Right lobe of liver (tissue), 6 donors: ENCODE measurements around the gene ABCB6. TPM values are rescaled to one million over a fixed set of nuclear protein-coding genes. Genes with fewer than 3 reads are reported as not detected.

Experiments used
- ATAC-seq, 4 donors: fragments of 200-7000 bp; cut with Tn5 transposase; one replicate each; pipeline ENCODE4 v1.9.1; 2020; ENCODE audit warnings: mild to moderate bottlenecking in 4 of 4, moderate library complexity in 4 of 4
- DNase-seq, 3 donors: peaks; one replicate each; pipeline ENCODE4 v3.0.0-alpha.2; 2020
- H3K27ac ChIP-seq, 3 donors: fragments of 200-600 bp; one replicate each; pipeline ENCODE4 v1.8.0; 2022
- H3K27me3 ChIP-seq, 2 donors: fragments of 200-600 bp; one replicate each; pipeline ENCODE4 v1.8.0; 2022
- H3K36me3 ChIP-seq, 4 donors: fragments of 200-600 bp; sonication (generic) in 1 of 4; one replicate each; pipeline versions ENCODE4 v1.5.1 to v1.8.0; 2017 to 2022; ENCODE audit warnings: control low read depth in 1 of 4
- H3K4me1 ChIP-seq, 4 donors: fragments of 200-600 bp; sonication (generic) in 1 of 4; one replicate each; pipeline versions ENCODE4 v1.5.1 to v1.8.0; 2017 to 2022; ENCODE audit warnings: control low read depth in 1 of 4
- H3K4me3 ChIP-seq, 3 donors: fragments of 200-600 bp; one replicate each; pipeline ENCODE4 v1.8.0; 2022
- H3K9me3 ChIP-seq, 4 donors: fragments of 200-600 bp; sonication (generic) in 1 of 4; one replicate each; pipeline versions ENCODE4 v1.5.1 to v1.8.0; 2017 to 2022; ENCODE audit warnings: control low read depth in 1 of 4
- POLR2A ChIP-seq: fragments of 450-650 bp; IDR thresholded peaks from one replicate; pipeline ENCODE4 v1.6.1; 2017; ENCODE audit warnings: antibody characterized with exemption, mild to moderate bottlenecking
- WGBS: methylation state at CpG from one replicate; pipeline ENCODE4 v1.1.6; 2018; ENCODE audit warnings: low coverage, low lambda C conversion rate; ENCODE audit not compliant: insufficient coverage; ENCODE audit errors: missing lambda C conversion rate; 5-methylcytosine and 5-hydroxymethylcytosine counted together
- intact Hi-C, 2 donors: fragments of 100-400 bp; cut with DNase I; formaldehyde crosslinking; loops; one replicate each; pipeline versions ENCODE4 v1.11.2 to v1.14.1; 2022
- total RNA-seq, 6 experiments: library from RNA; depleted of rRNA in 2 of 6; stranded (reverse); fragments of >200 nt in 2 of 6; fragmentation: NEBNext Ultra II Directional in 3 of 6; extraction: Animal tissue kit (Norgen Biotek cat#: 25700) in 3 of 6; gene quantifications; one replicate each; pipeline versions ENCODE4 v1.1.0 to v1.2.4, GENCODE V29; 2016 to 2023
- TF ChIP-seq, protein P1 (sequence below), 4 donors: fragments of 200-600 bp in 3 of 4; fragments of 450-650 bp in 1 of 4; IDR thresholded peaks; one replicate each; pipeline versions ENCODE4 v1.5.1 to v1.8.0; 2016 to 2022; ENCODE audit warnings: antibody characterized with exemption in 4 of 4, mild to moderate bottlenecking in 2 of 4
- donor health status: DM: no; HTN: yes; CAD: no.
- donor health status: DM: no; HTN: no; CAD: no.
- donor health status: DM: no; HTN: no; CAD: no.
- donor health status: DM: no; HTN: yes; CAD: no.
- donor health status: DM: no; HTN: yes; CAD: no.

Gene ABCB6
- total RNA-seq, 6 experiments from 2014 or later: 20.3 to 72.5 (median 37.3) TPM

GRCh38 chr2:219169930-219170654 is 48.7 kb downstream of the ABCB6 start, which contains the start of gene SLC23A3:
SLC23A3 (minus strand) TSS chr2:219170029; CDS start chr2:219169984, 45 bp downstream.
- Histone ChIP-seq H3K9me3 (no peaks in the 10 kb centered on the region), H3K27me3 (no peaks in the 10 kb centered on the region), H3K36me3 (peaks cover 0 to 27% (median 4%) of the 10 kb centered on the region in 4 donors), H3K27ac (no peak within 1 kb of the TSS), H3K4me1 (peaks cover 0 to 18% (median 6%) of the 10 kb centered on the region in 4 donors), H3K4me3 (no peak within 1 kb of the TSS)
- intact Hi-C loops: loop anchor here (5.0 kb wide), 2 partner anchors 37 to 132 kb away; partner anchors contain the start of gene ZFAND2B (in 1 of the 2)
- peak in 1 of 3 donors; percentile 57 for DNase-seq
- 62% methylated on average over 9 of the region's 10 CpGs for WGBS
- peak; percentile 40 to 67 (median 52) for ATAC-seq
- TF ChIP-seq POLR2A: no peak
- TF ChIP-seq, protein P1, sequence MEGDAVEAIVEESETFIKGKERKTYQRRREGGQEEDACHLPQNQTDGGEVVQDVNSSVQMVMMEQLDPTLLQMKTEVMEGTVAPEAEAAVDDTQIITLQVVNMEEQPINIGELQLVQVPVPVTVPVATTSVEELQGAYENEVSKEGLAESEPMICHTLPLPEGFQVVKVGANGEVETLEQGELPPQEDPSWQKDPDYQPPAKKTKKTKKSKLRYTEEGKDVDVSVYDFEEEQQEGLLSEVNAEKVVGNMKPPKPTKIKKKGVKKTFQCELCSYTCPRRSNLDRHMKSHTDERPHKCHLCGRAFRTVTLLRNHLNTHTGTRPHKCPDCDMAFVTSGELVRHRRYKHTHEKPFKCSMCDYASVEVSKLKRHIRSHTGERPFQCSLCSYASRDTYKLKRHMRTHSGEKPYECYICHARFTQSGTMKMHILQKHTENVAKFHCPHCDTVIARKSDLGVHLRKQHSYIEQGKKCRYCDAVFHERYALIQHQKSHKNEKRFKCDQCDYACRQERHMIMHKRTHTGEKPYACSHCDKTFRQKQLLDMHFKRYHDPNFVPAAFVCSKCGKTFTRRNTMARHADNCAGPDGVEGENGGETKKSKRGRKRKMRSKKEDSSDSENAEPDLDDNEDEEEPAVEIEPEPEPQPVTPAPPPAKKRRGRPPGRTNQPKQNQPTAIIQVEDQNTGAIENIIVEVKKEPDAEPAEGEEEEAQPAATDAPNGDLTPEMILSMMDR (IDR thresholded peaks at IDR 0.05): no peak

DNA sequence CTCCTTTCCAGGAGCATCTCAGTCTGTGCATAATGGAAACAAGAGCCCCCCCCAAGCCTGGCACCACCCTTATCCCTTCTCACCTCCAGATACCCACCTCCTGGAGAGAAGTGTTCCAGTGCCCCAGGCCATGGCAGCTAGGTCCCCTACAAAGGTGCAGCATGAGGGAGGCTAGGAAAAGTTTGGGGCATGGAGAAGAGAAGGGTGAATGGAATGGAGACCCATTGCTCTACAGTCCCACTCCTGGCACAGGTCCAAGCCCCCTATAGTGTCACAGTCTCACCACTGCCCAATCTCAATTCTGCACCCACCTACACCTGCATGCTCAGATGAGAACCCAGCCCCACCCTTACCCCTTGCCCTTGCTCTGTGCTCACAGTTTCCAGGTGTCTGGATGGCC is 49.8 kb downstream of the ABCB6 start:
- Histone ChIP-seq H3K4me3 (no peak overlapping the region), H3K4me1 (peaks cover 0 to 18% (median 6%) of the 10 kb centered on the region in 4 donors), H3K27me3 (no peaks in the 10 kb centered on the region), H3K9me3 (no peaks in the 10 kb centered on the region), H3K27ac (no peak overlapping the region), H3K36me3 (peaks cover 0 to 15% (median 1%) of the 10 kb centered on the region in 4 donors)
- DNase-seq (no peak), ATAC-seq (no peak)
- intact Hi-C loops: loop anchor here in 1 of 2 donors (5.0 kb wide), 1 partner anchor 133 kb away; no protein-coding TSS in a partner anchor
- TF ChIP-seq, protein P1 (IDR thresholded peaks at IDR 0.05): no peak
- no peak for TF ChIP-seq POLR2A

- TF ChIP-seq, protein P1 (IDR thresholded peaks at IDR 0.05): no peak
- TF ChIP-seq POLR2A: no peak
- H3K4me3 ChIP-seq: no peak overlapping the region
- DNase-seq (no peak), ATAC-seq (no peak)
- 50% methylated on average over 2 of the region's 6 CpGs for whole genome bisulfite sequencing
- peaks cover 0 to 18% (median 6%) of the 10 kb centered on the region in 4 donors for H3K4me1 ChIP-seq
- no peaks in the 10 kb centered on the region for H3K9me3 ChIP-seq
- no peak overlapping the region for H3K27ac ChIP-seq
- H3K27me3 ChIP-seq: no peaks in the 10 kb centered on the region
- intact Hi-C loops: loop anchor here in 1 of 2 donors (5.0 kb wide), 1 partner anchor 134 kb away; no protein-coding TSS in a partner anchor
- peaks cover 0 to 12% (median 1%) of the 10 kb centered on the region in 4 donors for H3K36me3 ChIP-seq
Measured at GRCh38 chr2:219168526-219168925, 50.2 kb downstream of the ABCB6 start.

GRCh38 chr2:219167997-219168396 is 50.8 kb downstream of the ABCB6 start:
- Histone ChIP-seq H3K27ac (no peak overlapping the region), H3K9me3 (no peaks in the 10 kb centered on the region), H3K4me1 (peaks cover 0 to 18% (median 6%) of the 10 kb centered on the region in 4 donors), H3K27me3 (no peaks in the 10 kb centered on the region), H3K4me3 (no peak overlapping the region), H3K36me3 (peaks cover 0 to 7% (median 1%) of the 10 kb centered on the region in 4 donors)
- no peak for TF ChIP-seq POLR2A
- TF ChIP-seq, protein P1 (IDR thresholded peaks at IDR 0.05): no peak
- intact Hi-C loops: loop anchor here in 1 of 2 donors (5.0 kb wide), 1 partner anchor 134 kb away; no protein-coding TSS in a partner anchor
- DNase-seq (no peak), ATAC-seq (no peak)
- 68% methylated on average over 5 of the region's 5 CpGs for WGBS
